ENCODE measurements around the gene CYP3A4.

GRCh38 chr7:99808766-99809165 is 24.8 kb upstream of the CYP3A4 start:
- no peak for TF ChIP-seq POLR2A (IDR thresholded peaks at IDR 0.05)
- TF ChIP-seq CTCF (IDR thresholded peaks at IDR 0.05) = no peak
